Ovary (tissue), 9 donors: Measurements from ENCODE around the gene MYO3B. TPM values are rescaled to one million over a fixed set of nuclear protein-coding genes. Genes with fewer than 3 reads are reported as not detected.

Source experiments
- DNase-seq, 5 donors: peaks; one replicate each; pipeline ENCODE4 v3.0.0-alpha.2; 2019 to 2020
- H3K27ac ChIP-seq, 2 donors: fragments of 200-600 bp; one replicate each; pipeline versions ENCODE4 v1.5.1 to v1.8.0; 2019 to 2022
- H3K27me3 ChIP-seq: fragments of 200-600 bp; one replicate; pipeline ENCODE4 v1.8.0; 2022
- H3K36me3 ChIP-seq: fragments of 200-600 bp; sonication (generic); one replicate; pipeline ENCODE4 v1.5.1; 2019
- H3K4me1 ChIP-seq: one replicate; pipeline ENCODE4 v1.8.1; 2013; ENCODE audit warnings: mild to moderate bottlenecking, moderate library complexity; ENCODE audit not compliant: insufficient read depth
- H3K4me3 ChIP-seq: fragments of 200-600 bp; sonication (generic); one replicate; pipeline ENCODE4 v1.5.1; 2017
- H3K9me3 ChIP-seq, 2 donors: fragments of 200-600 bp in 1 of 2; sonication (generic) in 1 of 2; one replicate each; pipeline versions ENCODE4 v1.5.1 to v1.8.1; 2013 to 2019; ENCODE audit warnings: mild to moderate bottlenecking in 1 of 2, moderate library complexity in 1 of 2
- CTCF ChIP-seq, 3 donors: fragments of 450-650 bp in 2 of 3; fragments of 200-600 bp in 1 of 3; IDR thresholded peaks; one replicate each; pipeline versions ENCODE4 v1.5.1 to v1.8.0; 2016 to 2022; ENCODE audit warnings: antibody characterized with exemption in 3 of 3, mild to moderate bottlenecking in 1 of 3
- EP300 ChIP-seq: sonication (generic); formaldehyde crosslinking; IDR thresholded peaks from one replicate; pipeline ENCODE4 v1.6.1; 2017; ENCODE audit warnings: antibody characterized with exemption
- POLR2A ChIP-seq: fragments of 450-650 bp; IDR thresholded peaks from one replicate; pipeline ENCODE4 v1.6.1; 2017; ENCODE audit warnings: antibody characterized with exemption, mild to moderate bottlenecking, moderate library complexity
- WGBS, 3 donors: extraction: QIAGEN DNeasy Blood & Tissue Kit in 1 of 3; methylation state at CpG; one replicate each; pipeline versions ENCODE4 v1.1.5 to v1.1.7; 2013 to 2017; 5-methylcytosine and 5-hydroxymethylcytosine counted together
- intact Hi-C, 4 donors: fragments of 100-400 bp; cut with DNase I; formaldehyde crosslinking; loops; one replicate each; pipeline versions ENCODE4 v1.11.0 to v1.15.1; 2022 to 2023
- polyA plus RNA-seq, 2 donors: library from polyadenylated mRNA; stranded (reverse); fragments of 200-250 nt in 1 of 2; fragments of 350-450 nt in 1 of 2; fragmentation: Illumina TruSeq in 1 of 2; extraction: RNeasy Lipid Tissue Mini Kit (QIAGEN cat#74804) in 1 of 2; gene quantifications; one replicate each; pipeline ENCODE4 v1.2.3, GENCODE V29; 2013 to 2014
- total RNA-seq, 7 donors: library from RNA; depleted of rRNA in 2 of 7; stranded (reverse); fragments of >200 nt in 2 of 7; fragmentation: NEBNext Ultra II Directional in 3 of 7; extraction: Animal tissue kit (Norgen Biotek cat#: 25700) in 3 of 7; gene quantifications; one replicate each; pipeline versions ENCODE4 v1.1.0 to v1.2.4, GENCODE V29; 2016 to 2023
- donor health status: DM: no; HTN: no; CAD: no; lungs with moderate emphysema.
- donor health status: DM: no; HTN: no; CAD: no.
- donor health status: Bipolar disorder and iron deficiency.
- donor health status: DM: yes; HTN: yes; CAD: no.
- donor health status: DM: no; HTN: no; CAD: no.
- donor health status: DM: yes; HTN: yes; CAD: no.

MYO3B gene
- total and polyA plus RNA-seq, 9 donors, result 0.04 to 1.3 (median 0.12) TPM; not detected in 2

- intact Hi-C loops, result no loop called here
- H3K4me3 ChIP-seq, result no peak overlapping the region
- WGBS, 3 donors, result 84 to 97% (median 93%) methylated on average over 1 of the region's 1 CpG
- no peaks in the 10 kb centered on the region for H3K4me1 ChIP-seq
- TF ChIP-seq EP300 (no peak), POLR2A (no peak), CTCF (IDR thresholded peaks at IDR 0.05) (no peak)
- H3K27me3 ChIP-seq, result no peaks in the 10 kb centered on the region
- no peaks in the 10 kb centered on the region for H3K36me3 ChIP-seq
- no peaks in the 10 kb centered on the region for H3K9me3 ChIP-seq
- DNase-seq, result no peak
- no peak overlapping the region for H3K27ac ChIP-seq
Measured at GRCh38 chr2:170449034-170449433, 271.1 kb downstream of the MYO3B start.

GRCh38 chr2:170454471-170455372, 276.8 kb downstream of the MYO3B start:
- DNase-seq, result no peak
- 75 to 79% (median 78%) methylated on average over 7 of the region's 7 CpGs for WGBS, 3 donors

GRCh38 chr2:170455617-170456426, 277.9 kb downstream of the MYO3B start:
- no peaks in the 10 kb centered on the region for H3K4me1 ChIP-seq
- 47 to 56% (median 56%) methylated on average over 5 of the region's 5 CpGs for WGBS, 3 donors
- no peaks in the 10 kb centered on the region for H3K27me3 ChIP-seq
- H3K27ac ChIP-seq, result no peak overlapping the region
- no peak for TF ChIP-seq CTCF (IDR thresholded peaks at IDR 0.05)
- no peak for TF ChIP-seq EP300
- no peak for TF ChIP-seq POLR2A
- H3K36me3 ChIP-seq, result no peaks in the 10 kb centered on the region
- no peak overlapping the region for H3K4me3 ChIP-seq
- intact Hi-C loops, result no loop called here
- H3K9me3 ChIP-seq, result no peaks in the 10 kb centered on the region
- DNase-seq, result no peak

More at GRCh38 chr2:170454471-170455372, 276.8 kb downstream of the MYO3B start:
- TF ChIP-seq EP300 (no peak), CTCF (IDR thresholded peaks at IDR 0.05) (no peak), POLR2A (no peak)
- Histone ChIP-seq H3K27ac (no peak overlapping the region), H3K36me3 (no peaks in the 10 kb centered on the region), H3K27me3 (no peaks in the 10 kb centered on the region), H3K4me1 (no peaks in the 10 kb centered on the region), H3K4me3 (no peak overlapping the region), H3K9me3 (no peaks in the 10 kb centered on the region)
- intact Hi-C loops, result no loop called here

GRCh38 chr2:170456914-170457313, 279.0 kb downstream of the MYO3B start:
- DNase-seq, result no peak
- no peaks in the 10 kb centered on the region for H3K27me3 ChIP-seq
- H3K27ac ChIP-seq, result no peak overlapping the region
- no peaks in the 10 kb centered on the region for H3K36me3 ChIP-seq
- intact Hi-C loops, result no loop called here
- no peak for TF ChIP-seq CTCF (IDR thresholded peaks at IDR 0.05)
- 96 to 98% (median 97%) methylated on average over 3 of the region's 3 CpGs for WGBS, 3 donors
- no peaks in the 10 kb centered on the region for H3K4me1 ChIP-seq
- no peaks in the 10 kb centered on the region for H3K9me3 ChIP-seq
- no peak overlapping the region for H3K4me3 ChIP-seq
